ENCODE data around the gene HSPB7.
"Not testable (repeated sequence)": the region's sequence is repeated elsewhere in the genome, so short reads cannot be mapped to it uniquely, and the experiment has no call there.

The HSPB7 gene

DNA sequence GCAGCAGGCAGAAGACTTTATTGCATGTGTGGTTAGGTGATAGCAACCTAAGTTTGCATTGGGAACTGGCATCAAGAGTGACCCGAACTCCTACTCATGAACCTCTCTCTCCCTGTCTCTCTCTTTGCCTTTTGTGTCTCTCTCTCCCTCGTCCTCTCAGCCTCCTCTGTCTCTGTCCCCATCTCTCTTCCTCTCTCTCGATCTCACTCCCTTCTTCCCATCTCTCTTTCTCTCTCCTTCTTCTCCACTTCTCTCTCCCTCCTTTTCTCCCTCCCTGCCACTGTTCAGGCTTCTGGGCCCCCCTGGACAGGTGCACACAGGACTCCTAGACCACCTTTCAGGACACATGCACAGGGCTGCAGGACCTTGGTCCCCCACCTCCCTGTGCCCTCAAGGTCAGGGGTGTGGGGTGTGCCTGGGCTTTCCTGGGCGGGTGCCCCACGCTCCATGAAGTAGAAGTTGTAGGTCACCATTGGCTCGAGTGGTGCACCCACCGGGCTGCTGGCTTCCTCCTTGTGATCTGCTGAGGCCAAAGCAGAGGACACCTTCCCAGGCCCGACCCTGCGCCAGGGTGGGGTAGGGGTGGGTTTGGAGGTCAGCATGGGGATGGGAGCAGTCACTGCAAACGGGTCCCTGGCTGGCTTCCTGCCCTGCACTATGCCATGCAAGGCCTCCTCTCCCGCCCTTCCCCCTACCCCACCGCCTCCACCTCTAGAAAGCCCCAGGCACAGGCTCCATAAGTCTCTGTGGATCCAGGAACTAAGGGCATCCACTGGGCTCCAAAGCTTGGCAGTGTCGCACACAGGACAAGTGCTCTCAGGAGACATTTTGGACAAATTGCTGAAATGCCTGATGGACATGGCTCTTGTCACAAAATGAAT lies 28.7 kb downstream of the HSPB7 start:
- no peaks in the 10 kb centered on the region for H3K36me3 ChIP-seq
- no peaks in the 10 kb centered on the region for H3K27me3 ChIP-seq
- TF ChIP-seq, protein P1, sequence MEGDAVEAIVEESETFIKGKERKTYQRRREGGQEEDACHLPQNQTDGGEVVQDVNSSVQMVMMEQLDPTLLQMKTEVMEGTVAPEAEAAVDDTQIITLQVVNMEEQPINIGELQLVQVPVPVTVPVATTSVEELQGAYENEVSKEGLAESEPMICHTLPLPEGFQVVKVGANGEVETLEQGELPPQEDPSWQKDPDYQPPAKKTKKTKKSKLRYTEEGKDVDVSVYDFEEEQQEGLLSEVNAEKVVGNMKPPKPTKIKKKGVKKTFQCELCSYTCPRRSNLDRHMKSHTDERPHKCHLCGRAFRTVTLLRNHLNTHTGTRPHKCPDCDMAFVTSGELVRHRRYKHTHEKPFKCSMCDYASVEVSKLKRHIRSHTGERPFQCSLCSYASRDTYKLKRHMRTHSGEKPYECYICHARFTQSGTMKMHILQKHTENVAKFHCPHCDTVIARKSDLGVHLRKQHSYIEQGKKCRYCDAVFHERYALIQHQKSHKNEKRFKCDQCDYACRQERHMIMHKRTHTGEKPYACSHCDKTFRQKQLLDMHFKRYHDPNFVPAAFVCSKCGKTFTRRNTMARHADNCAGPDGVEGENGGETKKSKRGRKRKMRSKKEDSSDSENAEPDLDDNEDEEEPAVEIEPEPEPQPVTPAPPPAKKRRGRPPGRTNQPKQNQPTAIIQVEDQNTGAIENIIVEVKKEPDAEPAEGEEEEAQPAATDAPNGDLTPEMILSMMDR (IDR thresholded peaks at IDR 0.05) = no peak
- intact Hi-C loops (cut with DNase I; ENCODE audit: low total_unique reads) = no loop called here
- no peak overlapping the region for H3K4me3 ChIP-seq
- no peak overlapping the region for H3K27ac ChIP-seq
- H3K9me3 ChIP-seq = no peaks in the 10 kb centered on the region
- no peaks in the 10 kb centered on the region for H3K4me1 ChIP-seq
- DNase-seq = no peak

DNA sequence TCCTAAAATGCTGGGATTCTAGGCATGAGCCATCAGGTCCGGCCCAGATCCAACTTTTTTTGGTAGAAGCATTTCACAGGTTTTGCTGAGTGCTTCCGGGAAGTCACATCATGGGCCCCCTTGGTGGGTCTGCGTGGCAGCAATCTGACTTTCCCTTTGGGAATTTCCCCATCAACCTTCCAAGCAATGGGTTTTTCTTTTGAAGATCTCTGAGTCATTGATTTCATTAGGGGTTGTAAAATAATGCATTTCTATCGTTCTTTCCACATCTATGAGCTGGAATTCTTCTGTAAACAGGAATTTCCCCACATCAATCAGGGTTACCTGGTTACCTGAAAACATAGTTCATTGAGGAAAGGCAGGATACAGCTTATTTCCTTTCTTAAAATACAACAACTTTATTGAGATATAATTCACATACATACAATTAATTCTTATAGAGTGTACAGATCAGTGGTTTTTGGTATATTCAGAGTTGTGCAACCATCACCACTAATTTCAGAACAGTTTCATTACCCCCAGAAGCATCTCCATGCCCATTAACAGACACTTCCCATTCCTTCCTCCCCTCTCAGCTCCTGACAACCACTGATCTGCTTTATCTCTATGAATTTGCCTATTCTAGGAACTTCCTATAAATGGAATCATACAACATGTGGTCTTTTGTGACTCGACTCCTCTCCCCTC lies 32.1 kb downstream of the HSPB7 start:
- H3K27me3 ChIP-seq = no peaks in the 10 kb centered on the region
- no peaks in the 10 kb centered on the region for H3K9me3 ChIP-seq
- H3K4me3 ChIP-seq = no peak overlapping the region
- no peaks in the 10 kb centered on the region for H3K36me3 ChIP-seq
- H3K27ac ChIP-seq = no peak overlapping the region
- TF ChIP-seq, protein P1 (IDR thresholded peaks at IDR 0.05) = no peak
- H3K4me1 ChIP-seq = no peaks in the 10 kb centered on the region
- no peak for DNase-seq
- intact Hi-C loops (cut with DNase I; ENCODE audit: low total_unique reads) = no loop called here

DNA sequence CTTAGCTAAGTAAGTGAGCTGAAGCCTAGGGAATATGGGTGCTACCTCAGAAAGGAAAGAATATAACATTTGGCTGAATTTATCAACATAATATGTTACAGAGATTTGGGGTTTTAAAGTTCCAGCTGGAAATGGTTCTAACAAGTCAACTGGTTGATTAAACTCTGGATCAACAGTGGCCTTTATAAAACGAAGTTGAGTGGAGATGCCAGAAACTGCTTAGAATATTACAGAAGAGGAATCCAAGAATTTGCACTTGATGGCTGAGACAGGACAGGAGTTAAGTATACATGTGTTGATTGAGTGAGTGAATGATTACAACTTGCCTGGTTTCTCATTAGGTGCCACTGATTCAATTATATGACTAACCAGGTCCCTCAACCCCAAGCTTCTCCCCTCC lies 34.6 kb downstream of the HSPB7 start:
- TF ChIP-seq, protein P1 (IDR thresholded peaks at IDR 0.05) = no peak
- Histone ChIP-seq H3K4me1 (no peaks in the 10 kb centered on the region), H3K36me3 (no peaks in the 10 kb centered on the region), H3K9me3 (no peaks in the 10 kb centered on the region), H3K4me3 (no peak overlapping the region), H3K27me3 (no peaks in the 10 kb centered on the region), H3K27ac (no peak overlapping the region)
- intact Hi-C loops (cut with DNase I; ENCODE audit: low total_unique reads) = no loop called here
- no peak for DNase-seq

DNA sequence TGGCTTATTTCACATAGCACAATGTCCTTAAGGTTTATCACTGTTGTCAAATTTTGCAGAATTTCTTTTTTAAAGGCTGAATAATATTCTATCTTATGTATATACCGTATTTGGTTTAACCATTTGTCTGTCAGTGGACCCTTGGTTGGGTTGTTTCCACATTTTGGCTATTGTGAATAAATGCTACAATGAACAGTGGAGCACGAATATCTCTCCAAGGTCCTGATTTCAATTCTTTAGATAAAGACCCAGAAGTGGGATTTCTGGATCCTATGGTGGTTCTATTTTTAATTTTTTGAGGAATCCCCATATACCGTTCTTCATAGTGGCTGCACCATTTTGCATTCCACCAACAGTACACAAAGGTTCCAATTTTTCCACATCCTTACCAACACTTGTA lies 36.2 kb downstream of the HSPB7 start:
- TF ChIP-seq, protein P1 (IDR thresholded peaks at IDR 0.05) = no peak
- no peak for DNase-seq
- Histone ChIP-seq H3K27ac (no peak overlapping the region), H3K9me3 (no peaks in the 10 kb centered on the region), H3K4me3 (no peak overlapping the region), H3K36me3 (no peaks in the 10 kb centered on the region), H3K27me3 (no peaks in the 10 kb centered on the region), H3K4me1 (no peaks in the 10 kb centered on the region)
- intact Hi-C loops (cut with DNase I; ENCODE audit: low total_unique reads) = no loop called here

DNA sequence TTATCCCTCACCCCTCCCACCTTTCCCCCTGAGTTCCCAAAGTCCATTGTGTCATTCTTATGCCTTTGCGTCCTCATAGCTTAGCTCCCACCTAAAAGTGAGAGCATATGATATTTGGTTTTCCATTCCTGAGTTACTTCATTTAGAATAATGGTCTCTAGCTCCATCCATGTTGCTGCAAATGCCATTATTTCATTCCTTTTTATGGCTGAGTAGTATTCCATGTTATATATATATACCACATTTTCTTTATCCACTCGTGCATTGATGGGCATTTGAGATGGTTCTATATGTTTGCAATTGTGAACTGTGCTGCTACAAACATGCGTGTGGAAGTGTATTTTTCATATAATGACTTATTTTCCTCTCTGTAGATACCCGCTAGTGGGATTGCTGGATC lies 39.9 kb downstream of the HSPB7 start:
- peaks cover 0 to 28% (median 17%) of the 10 kb centered on the region in 4 donors for H3K4me1 ChIP-seq
- H3K9me3 ChIP-seq; H3K4me3 ChIP-seq; H3K36me3 ChIP-seq; DNase-seq; H3K27ac ChIP-seq; H3K27me3 ChIP-seq; intact Hi-C loops (cut with DNase I; ENCODE audit: low total_unique reads): not testable (repeated sequence)
